ENCODE measurements around the gene SUGCT. TPM values are rescaled to one million over a fixed set of nuclear protein-coding genes. Genes with fewer than 3 reads are reported as not detected.

The SUGCT gene
- total RNA-seq, 3 donors from 2014 or later (not counting 1 experiment from before 2014, with no cell fraction given), result 0.40 to 0.59 TPM; not detected in 1

DNA sequence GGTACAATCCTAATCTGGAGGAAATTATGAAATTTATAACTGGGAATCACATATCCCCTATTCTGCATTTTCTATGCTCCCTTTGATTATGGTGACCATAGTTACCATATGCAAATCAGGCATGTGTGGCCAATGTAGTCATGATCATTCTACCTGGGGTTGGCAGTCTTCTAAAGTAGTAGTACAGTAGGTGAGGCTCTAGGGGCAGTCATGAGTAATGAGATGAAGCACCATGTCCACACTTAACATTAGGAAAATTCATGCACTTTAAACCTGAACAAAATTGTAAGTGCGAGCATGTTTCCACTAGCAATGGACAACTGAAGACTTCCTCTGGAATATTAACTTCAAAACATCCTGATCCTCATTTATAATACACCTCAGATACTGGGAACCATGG, 545.9 kb downstream of the SUGCT start:
- Mint-ChIP-seq H3K36me3 (no peaks in the 10 kb centered on the region), H3K9me3 (peaks cover under 1 to 7% of the 10 kb centered on the region in 2 donors), H3K4me1 (no peaks in the 10 kb centered on the region), H3K27ac (no peak overlapping the region), H3K4me3 (no peak overlapping the region), H3K27me3 (ENCODE audit: low read depth in 2 of 2) (no peaks in the 10 kb centered on the region)
- WGBS (ENCODE audit: insufficient coverage), result 75% methylated on average over 1 of the region's 1 CpG
- intact Hi-C loops (cut with micrococcal nuclease), result no loop called here
- no peaks in the 10 kb centered on the region for H3K9me3 ChIP-seq (ENCODE audit: control insufficient read depth, insufficient read depth, low read length)
- TF ChIP-seq, protein P1, sequence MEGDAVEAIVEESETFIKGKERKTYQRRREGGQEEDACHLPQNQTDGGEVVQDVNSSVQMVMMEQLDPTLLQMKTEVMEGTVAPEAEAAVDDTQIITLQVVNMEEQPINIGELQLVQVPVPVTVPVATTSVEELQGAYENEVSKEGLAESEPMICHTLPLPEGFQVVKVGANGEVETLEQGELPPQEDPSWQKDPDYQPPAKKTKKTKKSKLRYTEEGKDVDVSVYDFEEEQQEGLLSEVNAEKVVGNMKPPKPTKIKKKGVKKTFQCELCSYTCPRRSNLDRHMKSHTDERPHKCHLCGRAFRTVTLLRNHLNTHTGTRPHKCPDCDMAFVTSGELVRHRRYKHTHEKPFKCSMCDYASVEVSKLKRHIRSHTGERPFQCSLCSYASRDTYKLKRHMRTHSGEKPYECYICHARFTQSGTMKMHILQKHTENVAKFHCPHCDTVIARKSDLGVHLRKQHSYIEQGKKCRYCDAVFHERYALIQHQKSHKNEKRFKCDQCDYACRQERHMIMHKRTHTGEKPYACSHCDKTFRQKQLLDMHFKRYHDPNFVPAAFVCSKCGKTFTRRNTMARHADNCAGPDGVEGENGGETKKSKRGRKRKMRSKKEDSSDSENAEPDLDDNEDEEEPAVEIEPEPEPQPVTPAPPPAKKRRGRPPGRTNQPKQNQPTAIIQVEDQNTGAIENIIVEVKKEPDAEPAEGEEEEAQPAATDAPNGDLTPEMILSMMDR (IDR thresholded peaks at IDR 0.05), result no peak
- no peaks in the 10 kb centered on the region for H3K4me1 ChIP-seq (ENCODE audit: control insufficient read depth, insufficient read depth, low read length)
- H3K4me3 ChIP-seq (ENCODE audit: low read length), result no peak overlapping the region
- DNase-seq (no peak), ATAC-seq (no peak)
- no peak overlapping the region for H3K27ac ChIP-seq (ENCODE audit: low read length)
- no peaks in the 10 kb centered on the region for H3K27me3 ChIP-seq (ENCODE audit: control insufficient read depth, insufficient read depth, low read length)
- H3K36me3 ChIP-seq (ENCODE audit: control insufficient read depth, insufficient read depth, low read length), result no peaks in the 10 kb centered on the region

DNA sequence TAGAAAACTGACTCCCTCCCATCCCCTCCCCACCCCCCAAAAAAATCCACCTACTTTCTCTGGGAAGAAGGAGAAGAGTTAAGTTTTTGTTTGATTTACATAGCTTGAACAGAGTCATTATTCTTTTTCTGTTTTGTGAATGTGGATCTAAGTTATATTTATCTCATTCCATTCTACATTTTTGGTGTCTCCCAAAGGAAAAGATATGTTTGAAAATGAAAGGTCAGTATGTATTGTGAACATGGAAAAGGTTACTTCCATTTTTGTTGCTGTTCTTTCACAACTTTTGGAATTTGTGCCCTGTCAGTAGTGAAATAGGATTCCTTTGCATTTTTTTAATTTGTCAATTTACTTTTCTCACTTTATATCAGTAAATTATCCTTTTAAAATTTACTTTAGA, 547.9 kb downstream of the SUGCT start:
- ATAC-seq (no peak), DNase-seq (no peak)
- Mint-ChIP-seq H3K4me1 (no peaks in the 10 kb centered on the region), H3K36me3 (no peaks in the 10 kb centered on the region), H3K9me3 (peaks cover 3 to 8% of the 10 kb centered on the region in 2 donors), H3K4me3 (no peak overlapping the region), H3K27me3 (ENCODE audit: low read depth in 2 of 2) (no peaks in the 10 kb centered on the region), H3K27ac (no peak overlapping the region)
- Histone ChIP-seq H3K27ac (ENCODE audit: low read length) (no peak overlapping the region), H3K36me3 (ENCODE audit: control insufficient read depth, insufficient read depth, low read length) (no peaks in the 10 kb centered on the region), H3K27me3 (ENCODE audit: control insufficient read depth, insufficient read depth, low read length) (no peaks in the 10 kb centered on the region), H3K9me3 (ENCODE audit: control insufficient read depth, insufficient read depth, low read length) (no peaks in the 10 kb centered on the region), H3K4me3 (ENCODE audit: low read length) (no peak overlapping the region), H3K4me1 (ENCODE audit: control insufficient read depth, insufficient read depth, low read length) (no peaks in the 10 kb centered on the region)
- TF ChIP-seq, protein P1 (IDR thresholded peaks at IDR 0.05), result no peak
- intact Hi-C loops (cut with micrococcal nuclease), result no loop called here

DNA sequence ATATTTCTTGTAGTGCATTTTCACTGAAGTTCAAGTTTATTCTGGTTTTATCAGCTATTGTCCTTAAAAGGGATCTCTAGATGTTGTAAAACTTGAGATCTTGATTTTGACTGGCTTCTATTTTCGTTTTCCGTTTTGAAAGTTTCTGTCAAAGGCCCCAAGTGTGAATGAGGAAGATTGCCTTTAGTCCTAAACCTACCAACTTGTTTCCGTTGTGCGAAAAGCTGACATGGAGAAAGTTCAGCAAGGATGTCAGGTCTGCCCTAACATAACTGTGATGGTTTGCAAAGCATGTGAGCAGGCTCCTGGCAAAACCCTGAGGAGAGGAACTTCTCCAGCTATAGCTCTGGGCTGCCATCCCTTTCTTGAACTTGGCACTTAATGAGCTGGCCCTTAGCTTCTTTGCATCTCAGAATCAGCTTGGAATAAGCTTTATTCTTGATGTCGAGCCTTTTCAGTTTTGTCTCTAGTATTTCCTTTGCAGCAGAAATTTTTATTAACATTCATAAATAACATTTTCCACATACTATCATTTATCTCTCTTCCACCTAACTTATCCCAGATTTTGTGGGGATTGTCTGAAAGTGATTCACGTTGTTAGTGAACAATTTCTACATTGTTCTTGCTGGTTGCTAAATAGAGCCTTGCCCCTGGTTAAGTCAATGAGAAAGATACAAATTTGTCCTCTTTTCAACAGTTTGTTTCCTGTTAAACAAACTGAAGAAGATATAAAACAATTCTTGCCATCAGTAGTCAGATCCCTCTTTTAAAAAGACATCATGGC, 559.4 kb downstream of the SUGCT start:
- 88% methylated on average over 6 of the region's 6 CpGs for WGBS (ENCODE audit: insufficient coverage)
- intact Hi-C loops (cut with micrococcal nuclease), result no loop called here
- H3K9me3 Mint-ChIP-seq, result peaks cover 0 to 3% of the 10 kb centered on the region in 2 donors
- no peak overlapping the region for H3K27ac Mint-ChIP-seq
- no peaks in the 10 kb centered on the region for H3K4me1 Mint-ChIP-seq
- ATAC-seq (no peak), DNase-seq (no peak)
- Histone ChIP-seq H3K36me3 (ENCODE audit: control insufficient read depth, insufficient read depth, low read length) (no peaks in the 10 kb centered on the region), H3K9me3 (ENCODE audit: control insufficient read depth, insufficient read depth, low read length) (no peaks in the 10 kb centered on the region), H3K4me1 (ENCODE audit: control insufficient read depth, insufficient read depth, low read length) (no peaks in the 10 kb centered on the region), H3K4me3 (ENCODE audit: low read length) (no peak overlapping the region), H3K27me3 (ENCODE audit: control insufficient read depth, insufficient read depth, low read length) (no peaks in the 10 kb centered on the region), H3K27ac (ENCODE audit: low read length) (no peak overlapping the region)
- no peaks in the 10 kb centered on the region for H3K36me3 Mint-ChIP-seq
- TF ChIP-seq, protein P1 (IDR thresholded peaks at IDR 0.05), result no peak
- no peaks in the 10 kb centered on the region for H3K27me3 Mint-ChIP-seq (ENCODE audit: low read depth in 2 of 2)
- no peak overlapping the region for H3K4me3 Mint-ChIP-seq

DNA sequence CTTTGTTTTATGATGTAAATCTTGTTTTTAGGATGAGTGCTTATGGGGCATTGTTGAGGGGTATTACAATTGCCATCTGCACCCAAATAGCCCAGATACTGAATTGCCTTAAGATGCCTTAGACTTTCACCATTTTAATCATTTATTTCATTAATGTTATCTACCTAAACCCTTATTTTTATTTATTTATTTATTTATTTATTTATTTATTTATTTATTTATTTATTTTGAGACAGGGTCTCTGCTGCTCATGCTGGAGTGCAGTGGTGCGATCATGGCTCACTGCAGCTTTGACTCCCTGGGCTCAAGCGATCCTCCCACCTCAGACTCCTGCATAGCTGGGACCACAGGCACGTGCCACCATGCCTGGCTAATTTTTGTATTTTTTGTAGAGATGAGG, 560.2 kb downstream of the SUGCT start:
- intact Hi-C loops (cut with micrococcal nuclease), result no loop called here
- Mint-ChIP-seq H3K27ac (no peak overlapping the region), H3K9me3 (peaks cover 0 to 3% of the 10 kb centered on the region in 2 donors), H3K27me3 (ENCODE audit: low read depth in 2 of 2) (no peaks in the 10 kb centered on the region), H3K36me3 (no peaks in the 10 kb centered on the region), H3K4me1 (no peaks in the 10 kb centered on the region), H3K4me3 (no peak overlapping the region)
- H3K4me1 ChIP-seq (ENCODE audit: control insufficient read depth, insufficient read depth, low read length), result no peaks in the 10 kb centered on the region
- no peaks in the 10 kb centered on the region for H3K36me3 ChIP-seq (ENCODE audit: control insufficient read depth, insufficient read depth, low read length)
- H3K4me3 ChIP-seq (ENCODE audit: low read length), result no peak overlapping the region
- ATAC-seq, result no peak
- H3K9me3 ChIP-seq (ENCODE audit: control insufficient read depth, insufficient read depth, low read length), result no peaks in the 10 kb centered on the region
- 90% methylated on average over 3 of the region's 3 CpGs for WGBS (ENCODE audit: insufficient coverage)
- TF ChIP-seq, protein P1 (IDR thresholded peaks at IDR 0.05), result no peak
- H3K27me3 ChIP-seq (ENCODE audit: control insufficient read depth, insufficient read depth, low read length), result no peaks in the 10 kb centered on the region
- no peak overlapping the region for H3K27ac ChIP-seq (ENCODE audit: low read length)
- no peak for DNase-seq
